ENCODE measurements around the gene MAGEC3. TPM values are rescaled to one million over a fixed set of nuclear protein-coding genes. Genes with fewer than 3 reads are reported as not detected.

The MAGEC3 gene
- total RNA-seq, 4 donors from 2014 or later = not detected

- H3K4me1 ChIP-seq = no peaks in the 10 kb centered on the region
- H3K4me3 ChIP-seq = no peak overlapping the region
- DNase-seq (ENCODE audit: low spot score in 2 of 2) = no peak
- no peaks in the 10 kb centered on the region for H3K27me3 ChIP-seq
- no peaks in the 10 kb centered on the region for H3K9me3 ChIP-seq
- H3K27ac ChIP-seq = no peak overlapping the region
- TF ChIP-seq CTCF (IDR thresholded peaks at IDR 0.05) (no peak), POLR2A (IDR thresholded peaks at IDR 0.05) (no peak)
- H3K36me3 ChIP-seq = no peaks in the 10 kb centered on the region
- 75% methylated on average over 2 of the region's 2 CpGs for WGBS
Measured at GRCh38 chrX:141924293-141924692, 86.2 kb downstream of the MAGEC3 start.

GRCh38 chrX:141928432-141928831 lies 90.3 kb downstream of the MAGEC3 start:
- Histone ChIP-seq H3K4me1 (no peaks in the 10 kb centered on the region), H3K27me3 (no peaks in the 10 kb centered on the region), H3K9me3 (no peaks in the 10 kb centered on the region), H3K36me3 (no peaks in the 10 kb centered on the region), H3K4me3 (no peak overlapping the region), H3K27ac (no peak overlapping the region)
- 45% methylated on average over 3 of the region's 3 CpGs for WGBS
- TF ChIP-seq POLR2AphosphoS5 (IDR thresholded peaks at IDR 0.05) (no peak), CTCF (IDR thresholded peaks at IDR 0.05) (no peak), POLR2A (IDR thresholded peaks at IDR 0.05) (no peak), EP300 (IDR thresholded peaks at IDR 0.05) (no peak)
- no peak for DNase-seq (ENCODE audit: low spot score in 2 of 2)

GRCh38 chrX:141934059-141934641 lies 96.0 kb downstream of the MAGEC3 start:
- Histone ChIP-seq H3K4me1 (no peaks in the 10 kb centered on the region), H3K27me3 (no peaks in the 10 kb centered on the region), H3K27ac (no peak overlapping the region), H3K36me3 (no peaks in the 10 kb centered on the region), H3K4me3 (no peak overlapping the region), H3K9me3 (no peaks in the 10 kb centered on the region)
- 45% methylated on average over 2 of the region's 2 CpGs for WGBS
- TF ChIP-seq POLR2A (IDR thresholded peaks at IDR 0.05) (no peak), POLR2AphosphoS5 (IDR thresholded peaks at IDR 0.05) (no peak), CTCF (IDR thresholded peaks at IDR 0.05) (no peak)
- no peak for DNase-seq (ENCODE audit: low spot score in 2 of 2)

- Histone ChIP-seq H3K27me3 (no peaks in the 10 kb centered on the region), H3K9me3 (no peaks in the 10 kb centered on the region), H3K36me3 (no peaks in the 10 kb centered on the region), H3K27ac (no peak overlapping the region), H3K4me3 (no peak overlapping the region), H3K4me1 (no peaks in the 10 kb centered on the region)
- DNase-seq (ENCODE audit: low spot score in 2 of 2) = no peak
- WGBS = 69% methylated on average over 2 of the region's 2 CpGs
- TF ChIP-seq CTCF (IDR thresholded peaks at IDR 0.05) = no peak
- no peak for TF ChIP-seq POLR2AphosphoS5 (IDR thresholded peaks at IDR 0.05)
- TF ChIP-seq POLR2A (IDR thresholded peaks at IDR 0.05) = no peak
- TF ChIP-seq EP300 (IDR thresholded peaks at IDR 0.05) = no peak
Measured at GRCh38 chrX:141935645-141936044, 97.5 kb downstream of the MAGEC3 start.

- DNase-seq (ENCODE audit: low spot score in 2 of 2) = no peak
- H3K27me3 ChIP-seq = no peaks in the 10 kb centered on the region
- H3K27ac ChIP-seq = no peak overlapping the region
- TF ChIP-seq CTCF (IDR thresholded peaks at IDR 0.05) = no peak
- no peak for TF ChIP-seq POLR2AphosphoS5 (IDR thresholded peaks at IDR 0.05)
- TF ChIP-seq EP300 (IDR thresholded peaks at IDR 0.05) = no peak
- TF ChIP-seq POLR2A (IDR thresholded peaks at IDR 0.05) = no peak
- no peaks in the 10 kb centered on the region for H3K9me3 ChIP-seq
- no peaks in the 10 kb centered on the region for H3K4me1 ChIP-seq
- H3K4me3 ChIP-seq = no peak overlapping the region
- H3K36me3 ChIP-seq = no peaks in the 10 kb centered on the region
- 58% methylated on average over 1 of the region's 1 CpG for WGBS
Measured at GRCh38 chrX:141936080-141936479, 98.0 kb downstream of the MAGEC3 start.
